DOHH2 (cell line): Measurements from ENCODE around the gene CD93.

Source experiments
- EZH2phosphoT487 ChIP-seq: fragments of 200-600 bp; sonication (generic); IDR thresholded peaks from 2 replicates; pipeline ENCODE4 v1.6.1; 2017; ENCODE audit warnings: borderline replicate concordance, mild to moderate bottlenecking, antibody characterized with exemption, low read length, moderate library complexity, mixed read lengths
- TF ChIP-seq, protein P1 (sequence below): fragments of 200-600 bp; sonication (generic); IDR thresholded peaks from one replicate; pipeline ENCODE4 v1.5.1; 2014; ENCODE audit warnings: antibody characterized with exemption, mild to moderate bottlenecking, low read depth, low read length; ENCODE audit not compliant: poor library complexity, severe bottlenecking

DNA sequence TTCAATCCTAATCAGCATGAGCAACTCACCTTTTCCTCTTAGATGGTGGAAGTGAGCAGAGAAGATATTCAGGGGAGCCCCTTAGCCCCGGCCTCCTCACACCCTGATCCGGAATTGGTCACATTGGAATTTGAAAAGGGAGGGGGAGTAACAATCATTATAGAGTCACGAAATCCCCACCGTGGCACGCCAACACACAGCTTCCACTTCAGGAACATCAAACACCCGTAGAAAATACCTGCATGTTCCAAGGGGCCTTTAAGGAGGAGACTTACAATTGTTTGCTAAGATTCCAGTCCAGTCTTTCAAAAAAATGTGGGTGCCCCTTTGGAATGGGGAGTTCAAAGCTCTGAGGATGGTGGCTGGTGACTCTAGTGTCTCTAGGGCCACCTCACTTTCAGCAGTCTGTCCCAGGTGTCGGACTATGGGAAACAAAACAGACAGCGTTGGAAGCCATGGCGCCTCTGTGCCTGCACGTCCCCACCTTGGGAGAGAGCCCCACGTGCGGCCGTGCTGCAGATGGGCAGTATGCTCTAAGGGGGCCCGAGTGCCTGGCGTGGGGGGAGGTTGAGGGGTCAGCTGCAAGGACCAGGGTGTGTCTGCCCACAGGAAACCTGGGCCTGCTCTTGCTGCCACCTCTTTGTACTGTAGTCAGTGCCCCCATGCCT is 2.4 kb downstream of the CD93 start:
- TF ChIP-seq, protein P1, sequence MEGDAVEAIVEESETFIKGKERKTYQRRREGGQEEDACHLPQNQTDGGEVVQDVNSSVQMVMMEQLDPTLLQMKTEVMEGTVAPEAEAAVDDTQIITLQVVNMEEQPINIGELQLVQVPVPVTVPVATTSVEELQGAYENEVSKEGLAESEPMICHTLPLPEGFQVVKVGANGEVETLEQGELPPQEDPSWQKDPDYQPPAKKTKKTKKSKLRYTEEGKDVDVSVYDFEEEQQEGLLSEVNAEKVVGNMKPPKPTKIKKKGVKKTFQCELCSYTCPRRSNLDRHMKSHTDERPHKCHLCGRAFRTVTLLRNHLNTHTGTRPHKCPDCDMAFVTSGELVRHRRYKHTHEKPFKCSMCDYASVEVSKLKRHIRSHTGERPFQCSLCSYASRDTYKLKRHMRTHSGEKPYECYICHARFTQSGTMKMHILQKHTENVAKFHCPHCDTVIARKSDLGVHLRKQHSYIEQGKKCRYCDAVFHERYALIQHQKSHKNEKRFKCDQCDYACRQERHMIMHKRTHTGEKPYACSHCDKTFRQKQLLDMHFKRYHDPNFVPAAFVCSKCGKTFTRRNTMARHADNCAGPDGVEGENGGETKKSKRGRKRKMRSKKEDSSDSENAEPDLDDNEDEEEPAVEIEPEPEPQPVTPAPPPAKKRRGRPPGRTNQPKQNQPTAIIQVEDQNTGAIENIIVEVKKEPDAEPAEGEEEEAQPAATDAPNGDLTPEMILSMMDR = no peak
- TF ChIP-seq EZH2phosphoT487 = no peak
